SJCRH30 (cell line): ENCODE measurements around the gene CCDC102B. TPM values are rescaled to one million over a fixed set of nuclear protein-coding genes. Genes with fewer than 3 reads are reported as not detected.
A peak's percentile ranks its signal among the peaks of the same experiment; 100 is the strongest.

ENCODE experiments used
- DNase-seq, 2 experiments: peaks; one replicate each; pipeline ENCODE4 v3.0.0-alpha.2; 2015 to 2020
- H3K27ac ChIP-seq: fragments of 250-450 bp; sonication (Bioruptor Pico); 2 replicates; pipeline ENCODE4 v1.5.1; 2020; ENCODE audit warnings: mild to moderate bottlenecking, moderate library complexity
- H3K27me3 ChIP-seq: fragments of 250-450 bp; sonication (Bioruptor Pico); 2 replicates; pipeline ENCODE4 v1.5.1; 2020; ENCODE audit warnings: mild to moderate bottlenecking, moderate library complexity
- H3K36me3 ChIP-seq: fragments of 250-450 bp; sonication (Bioruptor Pico); 2 replicates; pipeline ENCODE4 v1.5.1; 2020; ENCODE audit warnings: mild to moderate bottlenecking, moderate library complexity
- H3K4me1 ChIP-seq: fragments of 250-450 bp; sonication (Bioruptor Pico); 2 replicates; pipeline ENCODE4 v1.5.1; 2020; ENCODE audit warnings: mild to moderate bottlenecking, moderate library complexity
- H3K4me3 ChIP-seq: fragments of 250-450 bp; sonication (Bioruptor Pico); 2 replicates; pipeline ENCODE4 v1.5.1; 2020; ENCODE audit warnings: mild to moderate bottlenecking, moderate library complexity
- H3K9me3 ChIP-seq: fragments of 250-450 bp; sonication (Bioruptor Pico); replicated peaks from 2 replicates; pipeline ENCODE4 v1.5.1; 2020; ENCODE audit warnings: mild to moderate bottlenecking, moderate library complexity
- total RNA-seq: library from RNA; depleted of rRNA; stranded (reverse); fragments of >200 nt; shearing (Covaris generic); gene quantifications from 2 replicates; pipeline ENCODE4 v1.2.3, GENCODE V29; 2014

The CCDC102B gene
- total RNA-seq, 1 experiment from 2014 or later = 0.91 TPM

GRCh38 chr18:68796936-68797690 lies 767 bp upstream of the CCDC102B start:
- Histone ChIP-seq H3K4me1 (peaks cover 8% of the 10 kb centered on the region; the same call in 1 of the 2 replicates), H3K27ac (no peak overlapping the region), H3K27me3 (no peaks in the 10 kb centered on the region), H3K4me3 (no peak overlapping the region), H3K9me3 (no peaks in the 10 kb centered on the region), H3K36me3 (no peaks in the 10 kb centered on the region)
- peak; percentile 14 to 49 for DNase-seq

GRCh38 chr18:68800075-68800474 lies 2.2 kb downstream of the CCDC102B start:
- Histone ChIP-seq H3K27me3 (no peaks in the 10 kb centered on the region), H3K4me3 (no peak overlapping the region), H3K9me3 (no peaks in the 10 kb centered on the region), H3K27ac (no peak overlapping the region), H3K36me3 (no peaks in the 10 kb centered on the region), H3K4me1 (peaks cover 10% of the 10 kb centered on the region)
- no peak for DNase-seq

GRCh38 chr18:68803356-68803755 lies 5.5 kb downstream of the CCDC102B start:
- no peak overlapping the region for H3K27ac ChIP-seq
- H3K4me3 ChIP-seq = no peak overlapping the region
- H3K9me3 ChIP-seq = no peaks in the 10 kb centered on the region
- DNase-seq = no peak
- H3K36me3 ChIP-seq = no peaks in the 10 kb centered on the region
- no peaks in the 10 kb centered on the region for H3K27me3 ChIP-seq
- peaks cover 2% of the 10 kb centered on the region for H3K4me1 ChIP-seq

GRCh38 chr18:68817584-68817983 lies 19.7 kb downstream of the CCDC102B start:
- no peaks in the 10 kb centered on the region for H3K36me3 ChIP-seq
- no peaks in the 10 kb centered on the region for H3K4me1 ChIP-seq
- no peaks in the 10 kb centered on the region for H3K27me3 ChIP-seq
- H3K9me3 ChIP-seq = no peaks in the 10 kb centered on the region
- no peak overlapping the region for H3K27ac ChIP-seq
- no peak overlapping the region for H3K4me3 ChIP-seq
- DNase-seq = no peak

- Histone ChIP-seq H3K9me3 (no peaks in the 10 kb centered on the region), H3K27ac (no peak overlapping the region), H3K4me3 (no peak overlapping the region), H3K27me3 (no peaks in the 10 kb centered on the region), H3K4me1 (no peaks in the 10 kb centered on the region), H3K36me3 (no peaks in the 10 kb centered on the region)
- DNase-seq = no peak
Observed at GRCh38 chr18:68818584-68818983, 20.7 kb downstream of the CCDC102B start.

- Histone ChIP-seq H3K36me3 (no peaks in the 10 kb centered on the region), H3K4me3 (no peak overlapping the region), H3K27me3 (no peaks in the 10 kb centered on the region), H3K27ac (no peak overlapping the region), H3K9me3 (no peaks in the 10 kb centered on the region), H3K4me1 (no peaks in the 10 kb centered on the region)
- no peak for DNase-seq
Observed at GRCh38 chr18:68822926-68823325, 25.0 kb downstream of the CCDC102B start.

GRCh38 chr18:68826121-68826520 lies 28.2 kb downstream of the CCDC102B start:
- H3K27ac ChIP-seq = no peak overlapping the region
- H3K4me1 ChIP-seq = no peaks in the 10 kb centered on the region
- DNase-seq = no peak
- H3K4me3 ChIP-seq = no peak overlapping the region
- no peaks in the 10 kb centered on the region for H3K27me3 ChIP-seq
- no peaks in the 10 kb centered on the region for H3K9me3 ChIP-seq
- no peaks in the 10 kb centered on the region for H3K36me3 ChIP-seq

- Histone ChIP-seq H3K9me3 (no peaks in the 10 kb centered on the region), H3K36me3 (no peaks in the 10 kb centered on the region), H3K4me3 (no peak overlapping the region), H3K27ac (no peak overlapping the region), H3K27me3 (no peaks in the 10 kb centered on the region), H3K4me1 (no peaks in the 10 kb centered on the region)
- no peak for DNase-seq
Observed at GRCh38 chr18:68830256-68831045, 32.6 kb downstream of the CCDC102B start.

GRCh38 chr18:68833756-68834155 lies 35.9 kb downstream of the CCDC102B start:
- Histone ChIP-seq H3K36me3 (no peaks in the 10 kb centered on the region), H3K27me3 (no peaks in the 10 kb centered on the region), H3K27ac (no peak overlapping the region), H3K4me3 (no peak overlapping the region), H3K4me1 (no peaks in the 10 kb centered on the region), H3K9me3 (no peaks in the 10 kb centered on the region)
- no peak for DNase-seq

- H3K4me1 ChIP-seq = peaks cover 3% of the 10 kb centered on the region; the same call in 1 of the 2 replicates
- no peaks in the 10 kb centered on the region for H3K36me3 ChIP-seq
- no peaks in the 10 kb centered on the region for H3K9me3 ChIP-seq
- no peak for DNase-seq
- H3K27ac ChIP-seq = no peak overlapping the region
- no peaks in the 10 kb centered on the region for H3K27me3 ChIP-seq
- no peak overlapping the region for H3K4me3 ChIP-seq
Observed at GRCh38 chr18:68837665-68838451, 40.0 kb downstream of the CCDC102B start.

- Histone ChIP-seq H3K4me3 (no peak overlapping the region), H3K36me3 (no peaks in the 10 kb centered on the region), H3K9me3 (no peaks in the 10 kb centered on the region), H3K4me1 (peaks cover 3% of the 10 kb centered on the region; the same call in 1 of the 2 replicates), H3K27ac (no peak overlapping the region), H3K27me3 (no peaks in the 10 kb centered on the region)
- DNase-seq = no peak
Observed at GRCh38 chr18:68839701-68840100, 41.8 kb downstream of the CCDC102B start.

- Histone ChIP-seq H3K27ac (peak overlapping the region; percentile 50), H3K27me3 (no peaks in the 10 kb centered on the region), H3K4me1 (peaks cover 3% of the 10 kb centered on the region; the same call in 1 of the 2 replicates), H3K4me3 (peak overlapping the region; percentile 10; the same call in 1 of the 2 replicates), H3K36me3 (no peaks in the 10 kb centered on the region), H3K9me3 (no peaks in the 10 kb centered on the region)
- peak; percentile 20 to 49 for DNase-seq
Observed at GRCh38 chr18:68840554-68841263, 42.8 kb downstream of the CCDC102B start.

- Histone ChIP-seq H3K27me3 (no peaks in the 10 kb centered on the region), H3K36me3 (no peaks in the 10 kb centered on the region), H3K9me3 (no peaks in the 10 kb centered on the region), H3K4me3 (peak overlapping the region; percentile 10; the same call in 1 of the 2 replicates), H3K4me1 (peaks cover 3% of the 10 kb centered on the region; the same call in 1 of the 2 replicates), H3K27ac (peak overlapping the region; percentile 50)
- DNase-seq = peak in 1 of 2 experiments; percentile 22
Observed at GRCh38 chr18:68841301-68841700, 43.4 kb downstream of the CCDC102B start.

GRCh38 chr18:68842951-68843350 lies 45.1 kb downstream of the CCDC102B start:
- no peak overlapping the region for H3K4me3 ChIP-seq
- no peaks in the 10 kb centered on the region for H3K9me3 ChIP-seq
- H3K27ac ChIP-seq = no peak overlapping the region
- no peaks in the 10 kb centered on the region for H3K36me3 ChIP-seq
- DNase-seq = no peak
- peaks cover 3% of the 10 kb centered on the region; the same call in 1 of the 2 replicates for H3K4me1 ChIP-seq
- H3K27me3 ChIP-seq = no peaks in the 10 kb centered on the region
